Retinal pigment epithelial cell (primary cell): Measurements from ENCODE around the gene PHLDA2.

ENCODE experiments used
- DNase-seq: peaks from one replicate; pipeline ENCODE4 v3.0.0-alpha.2; 2010; ENCODE audit warnings: low read depth
- H3K4me3 ChIP-seq: 2 replicates; pipeline ENCODE4 v1.5.1; 2011; ENCODE audit warnings: mild to moderate bottlenecking, low read length, control low read depth, moderate library complexity
- CTCF ChIP-seq: conservative IDR thresholded peaks from 2 replicates; pipeline ENCODE4 v1.5.1; 2011; ENCODE audit warnings: low read depth, low read length, control low read depth, inconsistent platforms

The PHLDA2 gene

GRCh38 chr11:2964782-2965181 is 35.6 kb upstream of the PHLDA2 start:
- TF ChIP-seq CTCF: no peak
- DNase-seq: no peak
- no peak overlapping the region for H3K4me3 ChIP-seq

- H3K4me3 ChIP-seq: no peak overlapping the region
- TF ChIP-seq CTCF: no peak
- DNase-seq: no peak
These were observed 34.5 kb upstream of the PHLDA2 start for GRCh38 chr11:2963761-2964160.

- DNase-seq: no peak
- TF ChIP-seq CTCF: no peak
- no peak overlapping the region for H3K4me3 ChIP-seq
These were observed 34.0 kb upstream of the PHLDA2 start for GRCh38 chr11:2963112-2963754.

GRCh38 chr11:2961080-2961479 is 31.9 kb upstream of the PHLDA2 start:
- no peak overlapping the region for H3K4me3 ChIP-seq
- no peak for TF ChIP-seq CTCF
- no peak for DNase-seq

- no peak overlapping the region for H3K4me3 ChIP-seq
- no peak for TF ChIP-seq CTCF
These were observed 30.9 kb upstream of the PHLDA2 start for GRCh38 chr11:2960139-2960538.

GRCh38 chr11:2958251-2958650 is 29.0 kb upstream of the PHLDA2 start:
- no peak for TF ChIP-seq CTCF
- DNase-seq: no peak
- H3K4me3 ChIP-seq: no peak overlapping the region

More at GRCh38 chr11:2960139-2960538, 30.9 kb upstream of the PHLDA2 start:
- DNase-seq: no peak

GRCh38 chr11:2955906-2956476 is 26.8 kb upstream of the PHLDA2 start:
- TF ChIP-seq CTCF: peak; percentile 61
- no peak for DNase-seq
- H3K4me3 ChIP-seq: no peak overlapping the region
